OCI-LY7 (cell line): ENCODE measurements around the gene WDR35.

Experiments used
- EZH2phosphoT487 ChIP-seq: fragments of 200-600 bp; sonication (generic); IDR thresholded peaks from 2 replicates; pipeline ENCODE4 v1.6.1; 2018; ENCODE audit warnings: low read depth, borderline replicate concordance, mild to moderate bottlenecking, mixed run types, antibody characterized with exemption, low read length, moderate library complexity, mixed read lengths
- TF ChIP-seq, protein P1 (sequence below): fragments of 200-600 bp; sonication (generic); conservative IDR thresholded peaks from 2 replicates; pipeline ENCODE4 v1.5.1; 2014; ENCODE audit warnings: mild to moderate bottlenecking, antibody characterized with exemption, low read length, moderate library complexity, mixed read lengths

GRCh38 chr2:19895535-19895934 is 94.4 kb downstream of the WDR35 start:
- TF ChIP-seq, protein P1, sequence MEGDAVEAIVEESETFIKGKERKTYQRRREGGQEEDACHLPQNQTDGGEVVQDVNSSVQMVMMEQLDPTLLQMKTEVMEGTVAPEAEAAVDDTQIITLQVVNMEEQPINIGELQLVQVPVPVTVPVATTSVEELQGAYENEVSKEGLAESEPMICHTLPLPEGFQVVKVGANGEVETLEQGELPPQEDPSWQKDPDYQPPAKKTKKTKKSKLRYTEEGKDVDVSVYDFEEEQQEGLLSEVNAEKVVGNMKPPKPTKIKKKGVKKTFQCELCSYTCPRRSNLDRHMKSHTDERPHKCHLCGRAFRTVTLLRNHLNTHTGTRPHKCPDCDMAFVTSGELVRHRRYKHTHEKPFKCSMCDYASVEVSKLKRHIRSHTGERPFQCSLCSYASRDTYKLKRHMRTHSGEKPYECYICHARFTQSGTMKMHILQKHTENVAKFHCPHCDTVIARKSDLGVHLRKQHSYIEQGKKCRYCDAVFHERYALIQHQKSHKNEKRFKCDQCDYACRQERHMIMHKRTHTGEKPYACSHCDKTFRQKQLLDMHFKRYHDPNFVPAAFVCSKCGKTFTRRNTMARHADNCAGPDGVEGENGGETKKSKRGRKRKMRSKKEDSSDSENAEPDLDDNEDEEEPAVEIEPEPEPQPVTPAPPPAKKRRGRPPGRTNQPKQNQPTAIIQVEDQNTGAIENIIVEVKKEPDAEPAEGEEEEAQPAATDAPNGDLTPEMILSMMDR: no peak
- TF ChIP-seq EZH2phosphoT487: no peak
